ENCODE results near the gene TICAM1. TPM values are rescaled to one million over a fixed set of nuclear protein-coding genes. Genes with fewer than 3 reads are reported as not detected.
"Not testable (repeated sequence)": the region's sequence is repeated elsewhere in the genome, so short reads cannot be mapped to it uniquely, and the experiment has no call there.

The TICAM1 gene
- total RNA-seq, 1 donor: 3.3 TPM

DNA sequence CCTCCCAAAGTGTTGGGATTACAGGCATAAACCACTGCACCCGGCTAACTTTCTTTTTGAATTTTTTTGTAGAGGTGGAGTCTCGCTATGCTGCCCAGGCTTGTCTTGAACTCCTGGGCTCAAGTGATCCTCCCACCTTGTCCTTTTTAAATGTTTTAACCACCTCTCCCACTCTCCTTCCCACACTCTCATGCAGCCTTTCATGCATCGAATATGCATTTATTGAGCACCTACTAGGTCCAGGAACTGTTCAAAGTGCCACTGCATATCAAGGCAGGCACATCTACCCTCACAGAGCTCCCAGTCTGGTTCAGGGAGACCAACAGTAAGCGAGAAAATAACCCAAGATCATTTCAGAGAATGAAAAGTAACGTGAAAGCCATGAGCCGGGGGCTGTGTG is 1.2 kb downstream of the TICAM1 start:
- Histone ChIP-seq H3K27ac (ENCODE audit: low read depth, low read length) (no peak overlapping the region), H3K79me2 (ENCODE audit: insufficient read depth, low read length) (peaks cover 43% of the 10 kb centered on the region), H2AFZ (ENCODE audit: low read length) (no peak overlapping the region), H3K27me3 (ENCODE audit: insufficient read depth, low read length) (no peaks in the 10 kb centered on the region), H3K4me3 (ENCODE audit: insufficient read depth, low read length) (peak overlapping the region; percentile 96), H3K4me1 (ENCODE audit: insufficient read depth, low read length) (peaks cover 10% of the 10 kb centered on the region), H3K36me3 (ENCODE audit: insufficient read depth, low read length) (no peaks in the 10 kb centered on the region), H4K20me1 (ENCODE audit: insufficient read depth, low read length) (peaks cover 5% of the 10 kb centered on the region), H3K9me3 (ENCODE audit: low read depth, low read length) (no peaks in the 10 kb centered on the region), H3K4me2 (ENCODE audit: insufficient read depth, low read length) (peak overlapping the region; percentile 92)
- no peak for DNase-seq (ENCODE audit: insufficient read length, low spot score, missing footprints)
- TF ChIP-seq CTCF (IDR thresholded peaks at IDR 0.05; ENCODE audit: extremely low read depth, low read depth, low read length): no peak

GRCh38 chr19:4829001-4829712 is 2.4 kb downstream of the TICAM1 start:
- Histone ChIP-seq H3K4me2 (ENCODE audit: insufficient read depth, low read length) (no peak overlapping the region), H3K4me1 (ENCODE audit: insufficient read depth, low read length) (peaks cover 10% of the 10 kb centered on the region), H3K9me3 (ENCODE audit: low read depth, low read length) (no peaks in the 10 kb centered on the region), H3K79me2 (ENCODE audit: insufficient read depth, low read length) (peaks cover 55% of the 10 kb centered on the region), H3K27me3 (ENCODE audit: insufficient read depth, low read length) (no peaks in the 10 kb centered on the region), H3K4me3 (ENCODE audit: insufficient read depth, low read length) (no peak overlapping the region), H2AFZ (ENCODE audit: low read length) (no peak overlapping the region), H3K27ac (ENCODE audit: low read depth, low read length) (no peak overlapping the region), H3K36me3 (ENCODE audit: insufficient read depth, low read length) (no peaks in the 10 kb centered on the region), H4K20me1 (ENCODE audit: insufficient read depth, low read length) (peaks cover 5% of the 10 kb centered on the region)
- TF ChIP-seq CTCF (IDR thresholded peaks at IDR 0.05; ENCODE audit: extremely low read depth, low read depth, low read length): no peak
- peak; percentile 42 for DNase-seq (ENCODE audit: insufficient read length, low spot score, missing footprints)

DNA sequence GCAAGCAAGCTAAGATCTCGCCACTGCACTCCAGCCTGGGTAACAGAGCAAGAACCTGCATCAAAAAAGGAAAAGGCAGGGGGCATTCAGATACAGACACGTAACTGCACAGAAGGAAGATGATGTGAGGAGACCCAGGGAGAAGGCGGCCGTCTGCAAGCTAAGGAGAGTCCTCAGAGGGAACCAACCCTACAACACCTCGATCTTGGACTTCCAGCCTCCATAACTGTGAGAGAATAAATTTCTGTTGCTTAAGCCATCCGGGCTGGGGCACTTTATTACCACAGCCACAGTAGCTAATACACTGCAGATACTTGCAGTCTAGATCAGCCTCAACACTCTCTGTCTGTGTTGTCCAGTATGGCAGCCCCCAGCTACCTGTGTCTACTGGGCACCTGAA is 7.9 kb downstream of the TICAM1 start:
- H3K4me3 ChIP-seq (ENCODE audit: insufficient read depth, low read length): no peak overlapping the region
- H3K4me2 ChIP-seq (ENCODE audit: insufficient read depth, low read length): no peak overlapping the region
- H4K20me1 ChIP-seq (ENCODE audit: insufficient read depth, low read length): peaks cover 6% of the 10 kb centered on the region
- H3K36me3 ChIP-seq (ENCODE audit: insufficient read depth, low read length): no peaks in the 10 kb centered on the region
- no peaks in the 10 kb centered on the region for H3K4me1 ChIP-seq (ENCODE audit: insufficient read depth, low read length)
- H2AFZ ChIP-seq (ENCODE audit: low read length): no peak overlapping the region
- H3K27me3 ChIP-seq (ENCODE audit: insufficient read depth, low read length): no peaks in the 10 kb centered on the region
- no peak for TF ChIP-seq CTCF (IDR thresholded peaks at IDR 0.05; ENCODE audit: extremely low read depth, low read depth, low read length)
- no peaks in the 10 kb centered on the region for H3K9me3 ChIP-seq (ENCODE audit: low read depth, low read length)
- peaks cover 51% of the 10 kb centered on the region for H3K79me2 ChIP-seq (ENCODE audit: insufficient read depth, low read length)
- no peak for DNase-seq (ENCODE audit: insufficient read length, low spot score, missing footprints)
- no peak overlapping the region for H3K27ac ChIP-seq (ENCODE audit: low read depth, low read length)

DNA sequence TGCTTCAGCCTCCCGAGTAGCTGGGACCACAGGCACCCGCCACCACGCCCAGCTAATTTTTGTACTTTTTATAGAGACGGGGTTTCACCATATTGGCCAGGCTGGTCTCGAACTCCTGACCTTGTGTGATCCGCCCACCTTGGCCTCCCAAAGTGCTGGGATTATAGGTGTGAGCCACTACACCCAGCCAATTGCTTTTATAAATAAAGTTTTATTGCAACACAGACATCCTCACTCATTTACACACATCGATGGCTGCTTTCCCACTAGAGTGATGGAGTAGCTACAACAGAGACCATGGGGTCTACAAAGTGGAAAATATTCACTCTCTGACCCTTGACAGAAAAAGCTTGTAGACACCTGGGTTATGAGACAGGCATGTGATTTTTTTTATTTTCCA is 9.2 kb downstream of the TICAM1 start:
- DNase-seq (ENCODE audit: insufficient read length, low spot score, missing footprints); H3K27me3 ChIP-seq (ENCODE audit: insufficient read depth, low read length); H3K36me3 ChIP-seq (ENCODE audit: insufficient read depth, low read length); H3K4me2 ChIP-seq (ENCODE audit: insufficient read depth, low read length); H3K9me3 ChIP-seq (ENCODE audit: low read depth, low read length); H3K4me1 ChIP-seq (ENCODE audit: insufficient read depth, low read length); H2AFZ ChIP-seq (ENCODE audit: low read length); H3K27ac ChIP-seq (ENCODE audit: low read depth, low read length); H3K4me3 ChIP-seq (ENCODE audit: insufficient read depth, low read length); H4K20me1 ChIP-seq (ENCODE audit: insufficient read depth, low read length): not testable (repeated sequence)
- H3K79me2 ChIP-seq (ENCODE audit: insufficient read depth, low read length): peaks cover 48% of the 10 kb centered on the region

Data from osteoblast (primary cell).